Measurements from ENCODE around the gene TTLL3. TPM values are rescaled to one million over a fixed set of nuclear protein-coding genes. Genes with fewer than 3 reads are reported as not detected.
A peak's percentile ranks its signal among the peaks of the same experiment; 100 is the strongest.

TTLL3 gene
- total and polyA plus RNA-seq, 2 donors (not counting 1 experiment from before 2014, with no cell fraction given): 84.5 to 168 TPM

- 88% methylated on average over 5 of the region's 5 CpGs for WGBS (ENCODE audit: insufficient coverage)
- Histone ChIP-seq H4K20me1 (ENCODE audit: control insufficient read depth, insufficient read depth, low read length, poor library complexity, severe bottlenecking) (no peaks in the 10 kb centered on the region), H3K27ac (ENCODE audit: low read length in 2 of 2) (no peak overlapping the region), H3K9ac (ENCODE audit: low read length) (peak overlapping the region; percentile 65), H3K4me1 (ENCODE audit: control insufficient read depth in 2 of 2, insufficient read depth in 2 of 2, low read length in 2 of 2) (peaks cover 17 to 18% of the 10 kb centered on the region in 2 donors), H3K36me3 (replicated peaks in 1 of 2; ENCODE audit: control extremely low read depth in 1 of 2, control insufficient read depth in 1 of 2, extremely low read depth in 1 of 2, insufficient read depth in 2 of 2, low read length in 1 of 2) (peaks cover 0 to 2% of the 10 kb centered on the region in 2 experiments), H3K9me3 (ENCODE audit: control extremely low read depth in 1 of 3, control insufficient read depth in 2 of 3, insufficient read depth in 1 of 3, low read length in 2 of 3) (no peaks in the 10 kb centered on the region), H3K27me3 (replicated peaks in 1 of 4; ENCODE audit: control extremely low read depth in 1 of 4, control insufficient read depth in 3 of 4, insufficient read depth in 4 of 4, low read length in 3 of 4) (peaks cover 0 to 12% (median 2%) of the 10 kb centered on the region in 4 experiments), H3K4me2 (replicated peaks; ENCODE audit: low read depth, low read length, poor library complexity, severe bottlenecking) (peak overlapping the region; percentile 91), H3K4me3 (ENCODE audit: control extremely low read depth in 1 of 5, extremely low read depth in 1 of 5, insufficient read depth in 1 of 5, low read depth in 2 of 5, low read length in 4 of 5) (no peak overlapping the region), H2AFZ (ENCODE audit: insufficient read depth, low read depth, low read length, poor library complexity, severe bottlenecking) (peak overlapping the region; percentile 69), H3K79me2 (ENCODE audit: control insufficient read depth, insufficient read depth, low read length) (no peaks in the 10 kb centered on the region)
- TF ChIP-seq EZH2 (IDR thresholded peaks at IDR 0.05; ENCODE audit: borderline replicate concordance, insufficient read depth, low read depth, low read length, poor library complexity, severe bottlenecking) (no peak), CTCF (IDR thresholded peaks at IDR 0.05) (no peak)
- Mint-ChIP-seq H3K4me1 (peaks cover 21% of the 10 kb centered on the region), H3K27ac (no peak overlapping the region), H3K27me3 (peaks cover 5% of the 10 kb centered on the region), H3K4me3 (peak overlapping the region; percentile 38), H3K9me3 (ENCODE audit: insufficient read depth) (no peaks in the 10 kb centered on the region)
- ATAC-seq (ENCODE audit: low read depth) (no peak), DNase-seq (no peak)
- POLR2A ChIA-PET: interaction anchor here (1.7 kb wide), 1 partner anchor 18 kb away, joined by 7 read pairs; no protein-coding TSS in a partner anchor
- CTCF ChIA-PET: interaction anchor here (1.1 kb wide), 1 partner anchor 13 kb away, joined by 3 read pairs; no protein-coding TSS in a partner anchor
- intact Hi-C loops (cut with micrococcal nuclease): loop anchor here (1.0 kb wide), 1 partner anchor 40 kb away; no protein-coding TSS in a partner anchor
Observed at GRCh38 chr3:9769012-9769411, 41.0 kb upstream of the TTLL3 start.
